Left forelimb (tissue), 1 donor: ENCODE data around the gene CELF4.

Experiments
- DNase-seq: peaks from one replicate; pipeline ENCODE4 v3.0.0-alpha.2; 2018; ENCODE audit warnings: low spot score

Gene CELF4

GRCh38 chr18:37440206-37440605 is 125.4 kb downstream of the CELF4 start:
- DNase-seq, result no peak

- DNase-seq, result no peak
Observed at GRCh38 chr18:37438417-37439180, 127.0 kb downstream of the CELF4 start.

GRCh38 chr18:37435996-37436395 is 129.6 kb downstream of the CELF4 start:
- no peak for DNase-seq

- DNase-seq, result no peak
Observed at GRCh38 chr18:37435150-37435867, 130.3 kb downstream of the CELF4 start.

- no peak for DNase-seq
Observed at GRCh38 chr18:37434161-37434860, 131.3 kb downstream of the CELF4 start.

GRCh38 chr18:37432436-37433195 is 133.0 kb downstream of the CELF4 start:
- DNase-seq, result no peak

GRCh38 chr18:37430357-37431076 is 135.1 kb downstream of the CELF4 start:
- DNase-seq, result no peak

- no peak for DNase-seq
Observed at GRCh38 chr18:37429791-37430190, 135.8 kb downstream of the CELF4 start.

GRCh38 chr18:37428288-37428974 is 137.2 kb downstream of the CELF4 start:
- no peak for DNase-seq

GRCh38 chr18:37426586-37426985 is 139.0 kb downstream of the CELF4 start:
- no peak for DNase-seq

GRCh38 chr18:37425222-37425621 is 140.4 kb downstream of the CELF4 start:
- DNase-seq, result no peak

GRCh38 chr18:37424507-37424906 is 141.1 kb downstream of the CELF4 start:
- no peak for DNase-seq

- no peak for DNase-seq
Observed at GRCh38 chr18:37422596-37422995, 143.0 kb downstream of the CELF4 start.

- DNase-seq, result no peak
Observed at GRCh38 chr18:37422116-37422515, 143.5 kb downstream of the CELF4 start.

- no peak for DNase-seq
Observed at GRCh38 chr18:37421341-37422077, 144.1 kb downstream of the CELF4 start.

GRCh38 chr18:37420315-37420880 is 145.2 kb downstream of the CELF4 start:
- no peak for DNase-seq

GRCh38 chr18:37419866-37420265 is 145.7 kb downstream of the CELF4 start:
- DNase-seq, result no peak

GRCh38 chr18:37419315-37419714 is 146.3 kb downstream of the CELF4 start:
- no peak for DNase-seq

GRCh38 chr18:37414816-37415215 is 150.8 kb downstream of the CELF4 start:
- DNase-seq, result no peak

GRCh38 chr18:37412829-37413228 is 152.8 kb downstream of the CELF4 start:
- DNase-seq, result no peak
